Measurements from ENCODE around the gene MRFAP1.

DNA sequence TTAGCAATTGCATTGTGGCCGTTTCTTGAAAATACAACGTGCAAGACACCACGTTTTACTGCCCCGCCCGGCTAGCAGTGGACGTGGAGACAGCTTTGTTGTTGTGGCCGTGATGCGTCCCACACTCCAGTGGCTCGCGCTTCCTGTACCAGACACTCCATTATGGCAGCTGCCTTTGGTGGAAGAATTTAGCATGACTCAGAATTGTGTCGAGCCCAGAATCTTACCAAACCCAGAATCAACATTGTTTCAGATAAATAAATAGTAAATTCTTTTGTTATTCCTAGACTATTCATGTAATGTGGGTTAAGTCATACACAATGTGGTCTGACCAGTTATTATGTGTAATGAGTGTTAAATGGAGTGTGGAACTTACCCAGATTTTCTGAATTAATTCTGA lies 27.9 kb downstream of the MRFAP1 start:
- no peak for TF ChIP-seq CTCF (IDR thresholded peaks at IDR 0.05; ENCODE audit: low read depth, low read length)
- no peak for TF ChIP-seq EZH2phosphoT487 (IDR thresholded peaks at IDR 0.05; ENCODE audit: low read depth)
